ENCODE data around the gene CNTN5. TPM values are rescaled to one million over a fixed set of nuclear protein-coding genes. Genes with fewer than 3 reads are reported as not detected.

CNTN5 gene
- polyA plus RNA-seq, 3 donors, result 0.10 TPM; not detected in 2

DNA sequence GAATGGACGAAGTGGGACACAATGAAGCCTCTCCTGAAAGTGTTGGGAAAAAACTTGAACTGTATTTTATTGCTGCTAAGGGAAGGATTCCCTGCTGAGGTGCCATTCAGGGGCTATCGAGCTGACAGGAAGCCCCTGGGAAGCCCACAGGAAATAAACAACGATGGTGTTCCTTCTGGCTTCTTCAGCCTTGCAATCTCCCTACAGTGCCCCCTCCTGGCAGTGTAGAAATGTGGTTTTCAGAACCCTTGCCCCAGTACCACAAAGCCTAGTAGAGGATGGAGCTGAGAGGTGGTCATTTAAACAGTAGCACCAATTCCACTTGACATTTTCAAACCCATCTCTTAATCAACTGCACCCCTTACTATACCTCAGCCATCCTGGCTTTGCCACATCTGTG, 989.6 kb downstream of the CNTN5 start:
- 51 to 83% (median 54%) methylated on average over 3 of the region's 3 CpGs for WGBS, 3 donors

DNA sequence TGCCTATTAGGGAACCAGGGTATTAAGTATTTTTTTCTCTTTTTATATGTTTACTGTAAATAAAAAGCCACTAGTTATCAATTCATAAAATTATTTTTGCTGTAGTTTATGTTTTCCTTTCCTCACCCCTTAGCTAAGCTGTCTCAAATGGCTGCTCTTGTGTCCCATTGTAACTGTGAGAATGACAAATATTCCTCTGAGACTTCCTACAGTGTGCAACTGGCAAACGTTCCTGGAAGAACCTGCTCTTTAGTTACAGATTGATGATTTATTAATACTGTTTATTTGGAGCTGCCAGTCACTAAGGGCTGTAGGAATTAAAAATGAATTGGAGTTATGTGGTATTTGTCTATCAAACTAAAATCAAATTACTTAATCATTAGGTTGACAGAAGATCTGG, 990.9 kb downstream of the CNTN5 start:
- WGBS, 3 donors, result 7 to 9% (median 8%) methylated on average over 1 of the region's 1 CpG
- H3K27ac ChIP-seq (ENCODE audit: low read depth, low read length), result no peak overlapping the region

More for the DNA sequence above, 989.6 kb downstream of the CNTN5 start:
- no peak overlapping the region for H3K27ac ChIP-seq (ENCODE audit: low read depth, low read length)

DNA sequence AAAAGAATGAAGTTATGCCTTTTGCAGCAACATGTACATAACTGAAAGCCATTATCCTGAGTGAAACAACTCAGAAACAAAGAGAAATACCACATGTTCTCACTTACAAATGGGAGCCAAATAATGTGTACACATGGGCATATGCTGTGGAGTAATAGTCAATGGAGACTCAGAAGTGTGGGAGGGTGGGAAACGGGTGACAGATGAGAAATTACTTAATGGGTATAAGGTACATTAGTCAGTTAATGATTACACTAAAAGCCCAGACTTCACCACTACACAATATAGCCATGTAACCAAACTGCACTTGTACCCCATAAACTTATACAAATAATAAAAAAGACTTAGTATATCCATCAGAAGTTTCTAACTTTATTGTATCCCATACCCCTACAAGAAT, 992.3 kb downstream of the CNTN5 start:
- WGBS, 3 donors, result 33 to 57% (median 53%) methylated on average over 1 of the region's 1 CpG
- no peak overlapping the region for H3K27ac ChIP-seq (ENCODE audit: low read depth, low read length)

DNA sequence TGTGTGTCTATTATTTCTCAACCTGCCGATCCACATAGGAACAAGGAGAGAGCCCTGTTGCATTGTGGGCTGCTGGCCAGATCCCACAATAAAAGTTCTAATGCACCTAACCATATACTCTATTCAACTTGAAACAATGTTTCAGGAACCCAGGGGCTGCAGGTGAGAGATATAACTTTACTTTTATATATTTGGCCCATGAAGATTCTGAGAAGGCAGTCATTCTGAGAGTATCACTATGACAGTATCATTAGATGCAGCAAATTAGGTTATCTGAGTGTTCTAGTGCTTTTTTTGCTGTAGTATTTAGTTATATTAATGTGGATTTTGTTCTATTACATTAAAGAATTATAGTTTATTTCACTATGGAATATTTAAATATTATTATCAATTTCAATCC, 1011.2 kb downstream of the CNTN5 start:
- 82 to 96% (median 91%) methylated on average over 1 of the region's 1 CpG for WGBS, 3 donors
- H3K27ac ChIP-seq (ENCODE audit: low read depth, low read length), result no peak overlapping the region

DNA sequence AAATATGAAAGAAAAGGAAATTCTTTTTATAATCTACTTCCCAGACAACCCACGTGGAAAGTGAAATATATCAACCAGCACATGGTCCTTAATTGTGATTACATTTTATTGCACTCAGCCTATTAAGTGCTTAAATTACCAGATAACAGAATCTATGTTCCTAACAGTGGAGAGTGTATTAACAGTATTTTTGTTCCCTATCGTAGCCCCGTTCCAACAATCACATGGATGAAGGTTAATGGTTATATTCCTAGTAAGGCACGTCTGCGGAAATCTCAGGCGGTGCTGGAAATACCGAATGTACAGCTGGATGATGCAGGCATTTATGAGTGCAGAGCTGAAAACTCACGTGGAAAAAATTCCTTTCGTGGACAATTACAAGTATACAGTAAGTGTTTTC, 1040.3 kb downstream of the CNTN5 start:
- H3K27ac ChIP-seq (ENCODE audit: low read depth, low read length), result no peak overlapping the region
- 68 to 85% (median 70%) methylated on average over 9 of the region's 9 CpGs for WGBS, 3 donors

DNA sequence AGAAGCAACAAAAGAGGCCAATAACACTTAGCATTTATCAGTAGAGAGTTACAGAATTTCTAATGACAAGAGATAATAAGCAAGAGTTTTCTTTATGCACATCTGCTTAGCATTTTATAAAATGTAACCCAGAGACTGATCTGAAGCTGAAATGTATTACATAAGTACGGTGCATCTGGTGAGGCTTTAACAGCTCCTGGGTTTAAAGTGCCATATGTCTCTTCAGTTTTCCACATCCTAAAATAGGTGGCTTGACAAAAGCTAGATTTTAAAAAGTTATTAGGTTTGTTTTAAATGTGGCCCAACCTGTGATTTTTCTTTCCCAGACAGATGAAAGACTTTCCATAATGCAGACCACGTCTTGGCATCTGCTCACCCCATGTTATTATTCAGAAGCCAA, 1045.7 kb downstream of the CNTN5 start:
- no peak overlapping the region for H3K27ac ChIP-seq (ENCODE audit: low read depth, low read length)
- WGBS, 3 donors, result 68 to 88% (median 71%) methylated on average over 2 of the region's 2 CpGs

DNA sequence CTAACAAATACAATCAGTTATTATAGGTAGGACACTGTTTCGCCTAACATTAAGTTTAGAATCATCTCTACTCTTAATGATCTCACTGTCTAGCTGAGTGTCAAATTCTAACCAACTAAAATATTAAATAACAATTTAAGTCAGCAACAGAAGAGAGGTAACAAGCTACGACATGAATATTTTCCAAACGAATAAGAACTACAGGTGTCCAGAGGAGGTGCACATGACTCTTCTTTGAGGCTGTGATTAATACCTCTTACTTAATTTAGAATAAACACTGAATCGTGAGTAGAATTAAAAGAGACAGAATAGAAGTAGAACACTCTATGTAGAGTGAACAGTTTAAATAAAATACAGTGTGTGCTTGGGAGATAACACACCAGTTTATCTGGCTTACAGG, 1047.4 kb downstream of the CNTN5 start:
- H3K27ac ChIP-seq (ENCODE audit: low read depth, low read length), result no peak overlapping the region
- 65 to 70% (median 65%) methylated on average over 4 of the region's 4 CpGs for WGBS, 3 donors

DNA sequence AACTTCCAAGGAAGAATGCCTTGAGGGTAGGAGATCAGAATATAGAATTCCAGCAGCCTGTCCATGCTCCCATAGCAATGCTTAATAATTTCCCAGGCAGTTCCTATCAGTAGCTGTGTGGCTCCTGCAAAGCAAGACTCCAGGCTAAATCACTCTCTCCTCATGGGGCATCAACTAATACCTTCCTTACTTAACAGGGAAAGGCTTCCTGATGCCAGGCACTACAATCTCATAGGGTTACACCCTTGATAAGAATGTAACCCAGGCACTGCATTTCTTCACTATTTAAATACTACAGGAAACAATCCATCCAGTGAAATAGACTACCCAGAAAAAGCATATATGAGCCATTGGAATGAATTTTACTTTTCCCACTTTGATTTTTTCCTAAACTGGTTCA, 1051.4 kb downstream of the CNTN5 start:
- H3K27ac ChIP-seq (ENCODE audit: low read depth, low read length), result no peak overlapping the region

DNA sequence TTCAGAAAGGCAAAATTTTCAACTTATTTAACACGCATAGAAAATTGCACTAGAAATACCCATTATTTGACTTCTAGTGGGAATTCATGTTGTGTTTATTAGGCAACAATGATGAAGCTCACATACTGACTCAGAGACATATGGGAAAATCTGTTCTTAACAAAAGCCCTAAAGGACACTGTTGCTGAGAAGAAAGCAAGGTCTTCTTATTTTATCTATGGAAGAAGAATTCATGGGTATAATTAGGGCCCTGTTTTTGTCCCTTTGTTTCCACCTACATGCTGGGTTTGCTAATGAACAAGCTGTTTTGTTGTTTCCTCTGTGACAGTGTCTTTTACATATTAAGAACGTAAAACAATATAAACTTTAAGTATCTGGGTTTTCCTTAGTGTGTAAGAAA, 1059.6 kb downstream of the CNTN5 start:
- 69 to 82% (median 72%) methylated on average over 2 of the region's 2 CpGs for WGBS, 3 donors
- H3K27ac ChIP-seq (ENCODE audit: low read depth, low read length), result no peak overlapping the region

DNA sequence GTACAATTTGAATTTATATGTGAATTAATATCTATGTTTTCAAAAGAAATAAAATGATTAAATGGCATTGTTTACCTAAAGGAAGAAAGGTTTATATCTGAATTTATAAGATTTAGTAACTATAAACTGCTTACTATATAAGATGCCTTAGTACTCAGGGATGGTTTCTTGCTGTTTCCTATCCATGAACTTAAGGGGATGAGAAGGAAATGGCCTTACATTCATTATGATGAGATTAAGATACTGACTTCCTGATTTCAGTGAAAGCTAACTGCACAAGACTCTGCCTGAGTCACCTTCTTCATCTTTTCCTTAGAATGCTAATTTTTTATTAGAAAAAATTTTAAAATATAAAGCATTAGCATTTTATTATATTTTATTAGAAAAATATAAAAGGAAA, 1060.1 kb downstream of the CNTN5 start:
- no peak overlapping the region for H3K27ac ChIP-seq (ENCODE audit: low read depth, low read length)

DNA sequence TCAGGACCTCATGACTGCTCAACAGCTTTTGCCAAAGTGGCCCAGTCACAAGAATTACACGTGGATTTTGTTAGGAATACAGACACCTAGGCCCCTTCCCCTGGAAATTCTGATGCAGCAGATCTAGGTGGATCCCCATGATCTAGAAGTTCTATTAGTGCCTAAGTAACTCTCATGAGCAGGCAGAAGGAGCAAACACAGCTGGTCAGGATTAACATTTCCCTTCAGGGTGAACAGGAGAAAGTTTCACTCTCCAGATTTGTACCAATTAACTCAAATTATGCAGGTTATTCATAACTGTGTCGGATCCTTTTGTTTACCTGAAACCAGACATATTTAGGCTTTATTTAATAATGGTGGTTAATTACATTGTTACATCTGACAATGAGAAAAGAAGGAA, 1072.9 kb downstream of the CNTN5 start:
- 84 to 90% (median 85%) methylated on average over 2 of the region's 2 CpGs for WGBS, 3 donors
- H3K27ac ChIP-seq (ENCODE audit: low read depth, low read length), result no peak overlapping the region

DNA sequence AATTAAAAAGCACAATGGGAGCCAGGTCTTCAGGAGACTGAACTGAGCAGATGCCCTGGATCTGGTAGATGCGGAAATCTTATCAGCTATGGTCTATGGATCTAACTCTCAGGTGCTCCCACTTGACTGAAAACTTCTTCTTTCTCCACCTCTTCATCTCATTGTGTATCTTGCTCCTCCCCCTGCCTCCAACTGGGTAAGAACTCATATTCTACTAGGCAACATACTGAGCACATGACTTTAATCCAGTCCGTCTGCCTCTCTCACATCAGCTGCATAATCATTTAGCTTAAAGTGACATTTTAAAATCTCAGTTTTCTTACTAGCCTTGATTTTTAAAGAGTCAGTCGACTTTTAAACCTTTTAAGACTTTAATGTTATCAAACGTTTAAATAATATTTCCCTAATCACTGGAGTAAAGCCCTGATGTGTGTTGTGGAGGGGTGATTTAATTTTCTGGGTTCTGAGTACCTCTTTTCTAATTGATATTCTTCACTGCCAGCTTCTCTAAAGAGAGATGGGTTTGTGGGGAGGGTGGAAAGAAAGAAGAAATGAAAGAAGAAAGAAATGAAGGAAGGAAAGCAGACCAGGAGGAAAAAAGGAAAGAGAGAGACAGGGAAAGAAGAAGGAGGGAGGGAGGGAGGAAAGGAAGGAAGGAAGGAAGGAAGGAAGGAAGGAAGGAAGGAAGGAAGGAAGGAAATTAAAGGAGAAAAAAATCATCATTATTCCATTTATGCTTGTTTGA, 1073.5 kb downstream of the CNTN5 start:
- 70 to 83% (median 72%) methylated on average over 4 of the region's 4 CpGs for WGBS, 3 donors
- H3K27ac ChIP-seq (ENCODE audit: low read depth, low read length), result no peak overlapping the region

DNA sequence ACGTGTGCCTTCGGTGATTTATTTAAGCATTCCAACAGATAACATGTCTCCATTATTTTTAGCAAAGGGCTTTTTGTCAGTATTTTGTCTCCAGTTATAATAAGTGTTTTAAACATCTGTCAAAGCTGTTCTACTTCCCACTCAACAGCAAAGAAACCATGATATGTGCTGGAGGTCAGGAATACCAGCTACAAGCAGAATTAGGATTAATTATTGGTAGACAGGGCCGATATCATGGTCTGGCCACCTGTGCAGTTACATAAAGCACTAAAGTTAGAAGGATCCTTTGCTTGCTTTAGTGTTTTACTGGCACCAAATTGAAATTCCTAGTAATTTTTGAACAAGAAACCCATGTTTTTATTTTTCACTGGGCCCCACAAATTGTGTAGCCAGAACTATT, 1075.1 kb downstream of the CNTN5 start:
- no peak overlapping the region for H3K27ac ChIP-seq (ENCODE audit: low read depth, low read length)
- 24 to 69% (median 55%) methylated on average over 3 of the region's 3 CpGs for WGBS, 3 donors

DNA sequence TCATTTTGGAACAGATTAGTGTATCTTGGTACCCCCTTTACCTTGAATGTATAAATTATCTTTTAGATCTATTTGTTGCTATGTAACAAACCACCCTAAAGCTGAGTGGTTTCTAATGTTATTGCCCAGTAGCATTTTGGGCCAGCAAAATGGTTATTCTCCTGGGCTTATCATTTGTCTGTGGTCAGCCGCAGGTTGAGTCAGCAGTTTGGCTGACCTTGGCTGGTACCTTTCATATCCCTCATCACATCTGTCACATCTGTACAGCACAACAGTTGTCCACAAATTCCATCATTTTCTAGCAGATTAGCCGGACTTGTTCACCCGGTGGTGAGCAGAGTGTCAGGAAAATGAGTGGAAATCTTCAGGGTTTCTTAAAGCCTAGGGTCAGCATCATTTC, 1077.8 kb downstream of the CNTN5 start:
- H3K27ac ChIP-seq (ENCODE audit: low read depth, low read length), result no peak overlapping the region
- WGBS, 3 donors, result 71 to 78% (median 73%) methylated on average over 3 of the region's 3 CpGs

DNA sequence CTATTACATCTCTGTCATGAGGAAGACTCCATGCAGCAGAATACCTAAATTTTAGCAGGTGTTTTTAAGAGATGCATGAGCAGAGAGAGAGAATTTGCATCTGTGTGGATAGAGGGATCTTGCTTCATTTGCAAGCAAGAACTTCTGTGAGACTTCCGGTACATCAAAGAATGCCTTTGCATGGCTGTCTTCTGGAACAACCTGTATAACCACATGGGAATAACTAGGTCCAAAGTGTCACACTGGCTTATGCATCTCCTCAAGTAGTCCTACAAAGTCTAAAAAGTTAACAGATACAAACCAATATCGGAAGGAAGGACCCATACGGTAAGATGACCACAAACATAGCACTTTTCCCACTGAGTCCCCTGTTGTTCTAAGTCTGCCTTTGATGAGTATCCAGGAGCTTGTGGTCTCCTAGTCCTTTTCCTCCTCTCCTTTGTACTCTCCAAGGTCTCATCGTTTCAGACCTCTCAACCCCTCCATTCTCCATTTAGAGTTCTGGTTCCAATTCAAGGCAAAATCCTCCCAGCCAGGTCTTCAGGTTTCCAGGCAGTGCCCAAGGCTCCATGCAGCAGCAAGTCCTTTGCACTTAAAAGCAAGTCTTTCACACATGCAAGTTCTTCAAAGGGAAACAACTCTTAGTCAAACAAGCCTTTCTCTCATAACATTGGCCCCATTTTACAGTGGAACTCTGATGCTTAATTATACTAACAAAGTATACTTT, 1084.7 kb downstream of the CNTN5 start:
- 61 to 76% (median 71%) methylated on average over 4 of the region's 4 CpGs for WGBS, 3 donors
- H3K27ac ChIP-seq (ENCODE audit: low read depth, low read length), result no peak overlapping the region

DNA sequence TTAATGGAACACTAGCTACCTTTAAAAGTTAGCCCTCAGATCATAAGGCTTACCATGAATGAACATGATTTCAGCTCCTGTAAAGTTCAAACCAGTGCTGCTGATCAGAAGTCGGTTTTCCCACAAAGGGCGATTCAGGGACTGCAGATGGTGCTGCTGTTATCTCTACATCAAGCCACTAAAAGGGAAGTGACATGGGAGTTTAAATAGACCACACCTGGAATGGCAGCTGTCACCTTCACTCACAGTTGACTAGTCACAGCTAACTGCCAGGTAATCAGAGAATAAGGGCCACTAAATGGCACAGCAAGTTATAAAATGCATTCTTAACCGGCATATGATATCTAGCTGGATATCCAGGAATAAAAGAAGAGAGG, 1085.2 kb downstream of the CNTN5 start:
- WGBS, 3 donors, result 33 to 40% (median 39%) methylated on average over 3 of the region's 3 CpGs
- H3K27ac ChIP-seq (ENCODE audit: low read depth, low read length), result no peak overlapping the region

DNA sequence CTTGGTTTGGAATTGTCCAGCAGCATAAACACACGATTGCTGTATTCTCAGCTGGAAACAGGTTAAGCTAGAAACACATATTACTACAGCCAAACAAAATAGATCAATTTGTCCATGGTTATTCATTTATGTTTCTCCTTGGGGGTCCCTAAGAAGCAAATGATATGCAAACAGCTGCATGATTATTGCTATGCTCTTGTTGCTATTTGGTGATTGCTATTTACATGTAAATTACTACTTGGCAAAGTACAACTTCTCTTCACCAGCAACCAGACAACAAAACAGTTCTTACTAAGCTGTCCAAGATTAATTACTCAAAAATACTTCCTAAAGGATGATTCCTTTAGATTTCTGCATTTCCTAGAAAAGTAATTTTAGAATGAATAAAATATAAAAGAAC, 1098.4 kb downstream of the CNTN5 start:
- H3K27ac ChIP-seq (ENCODE audit: low read depth, low read length), result no peak overlapping the region
- 30 to 52% (median 46%) methylated on average over 1 of the region's 1 CpG for WGBS, 3 donors

DNA sequence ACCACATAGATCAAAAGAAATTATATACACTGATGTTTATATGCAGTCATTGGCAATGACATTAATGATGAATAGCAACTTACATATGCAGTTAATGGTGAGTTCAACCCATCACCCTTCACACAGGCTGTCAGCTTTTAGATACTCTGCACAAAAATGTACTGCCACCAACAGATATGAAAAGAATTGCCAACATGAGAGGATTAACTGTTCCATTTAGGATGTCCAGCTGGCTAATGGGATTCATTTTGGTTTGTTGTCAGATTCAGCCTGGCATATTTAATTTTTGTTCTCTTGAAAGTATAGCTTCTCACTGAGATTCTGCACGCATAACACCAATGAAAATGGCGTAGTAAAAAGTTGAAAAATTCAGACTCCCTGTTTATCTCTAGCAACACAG, 1112.4 kb downstream of the CNTN5 start:
- 92 to 98% (median 96%) methylated on average over 2 of the region's 2 CpGs for WGBS, 3 donors
- H3K27ac ChIP-seq (ENCODE audit: low read depth, low read length), result no peak overlapping the region

DNA sequence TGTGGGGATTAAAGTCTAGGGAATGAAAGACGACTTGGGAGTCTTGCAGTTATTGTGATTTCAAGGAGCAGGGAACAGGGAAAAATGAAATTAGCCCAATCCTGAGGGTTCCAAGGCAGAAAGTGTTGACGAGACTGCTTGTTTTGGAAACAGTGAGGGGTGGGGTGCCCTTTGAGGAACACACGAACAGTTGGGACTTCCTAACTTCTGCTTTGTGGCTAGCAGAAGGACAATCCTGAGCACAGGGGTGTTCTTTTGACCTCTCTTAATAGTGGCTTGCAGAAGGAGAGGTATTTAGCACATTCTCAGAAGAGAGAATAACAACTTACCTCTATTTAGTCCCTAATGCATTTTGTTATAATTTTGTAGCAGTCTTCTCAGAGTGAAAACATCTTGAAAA, 1120.5 kb downstream of the CNTN5 start:
- WGBS, 3 donors, result 52 to 69% (median 58%) methylated on average over 3 of the region's 3 CpGs

DNA sequence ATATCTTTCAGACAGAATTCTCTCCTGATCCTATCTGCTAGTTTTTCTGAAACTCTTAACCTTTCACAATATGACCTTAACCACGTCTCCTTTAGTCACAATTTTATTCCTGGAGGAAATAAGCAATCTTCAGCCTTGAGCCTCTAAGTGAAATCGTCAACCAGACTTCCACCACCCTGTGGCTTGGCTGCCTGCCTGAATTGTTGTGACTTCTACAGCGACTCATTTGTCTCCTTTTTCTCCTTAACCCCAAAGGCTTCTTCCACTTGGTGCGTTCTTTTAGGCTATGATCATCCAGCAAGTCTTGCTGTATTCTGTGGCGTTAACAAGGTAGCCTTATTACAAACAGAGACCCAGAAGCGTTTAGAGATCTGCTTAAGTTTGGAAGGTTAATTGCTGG, 1131.2 kb downstream of the CNTN5 start:
- WGBS, 3 donors, result 33 to 43% (median 35%) methylated on average over 6 of the region's 6 CpGs
- H3K27ac ChIP-seq (ENCODE audit: low read depth, low read length), result no peak overlapping the region

More for the DNA sequence above, 1120.5 kb downstream of the CNTN5 start:
- H3K27ac ChIP-seq (ENCODE audit: low read depth, low read length), result no peak overlapping the region

Measured in adipose tissue (tissue), 3 donors.